Liver (tissue), 9 donors: ENCODE measurements around the gene PAQR9. TPM values are rescaled to one million over a fixed set of nuclear protein-coding genes. Genes with fewer than 3 reads are reported as not detected.

Experiments used
- DNase-seq: peaks from one replicate; pipeline ENCODE4 v3.0.0-alpha.2; 2017; ENCODE audit warnings: low spot score
- H3K27ac ChIP-seq, 2 donors: one replicate each; pipeline ENCODE4 v1.7.0; 2013; ENCODE audit warnings: inconsistent platforms in 2 of 2, low read length in 2 of 2, control low read depth in 1 of 2, low read depth in 1 of 2, mild to moderate bottlenecking in 1 of 2
- H3K27me3 ChIP-seq, 4 donors: one replicate each; pipeline versions ENCODE4 v1.6.1 to v1.7.0; 2013; ENCODE audit warnings: low read length in 3 of 4, inconsistent platforms in 1 of 4, mild to moderate bottlenecking in 1 of 4, moderate library complexity in 1 of 4; ENCODE audit not compliant: control insufficient read depth in 4 of 4, insufficient read depth in 4 of 4
- H3K36me3 ChIP-seq, 4 donors: one replicate each; pipeline versions ENCODE4 v1.6.1 to v1.7.0; 2013; ENCODE audit warnings: low read length in 3 of 4, mild to moderate bottlenecking in 3 of 4, low read depth in 1 of 4, moderate library complexity in 1 of 4; ENCODE audit not compliant: control insufficient read depth in 4 of 4, insufficient read depth in 3 of 4
- H3K4me1 ChIP-seq, 4 donors: one replicate each; pipeline versions ENCODE4 v1.6.1 to v1.7.0; 2013; ENCODE audit warnings: low read length in 3 of 4, mild to moderate bottlenecking in 3 of 4, moderate library complexity in 1 of 4; ENCODE audit not compliant: control insufficient read depth in 4 of 4, insufficient read depth in 4 of 4
- H3K4me3 ChIP-seq, 3 donors: one replicate each; pipeline versions ENCODE4 v1.6.1 to v1.7.0; 2013; ENCODE audit warnings: low read length in 3 of 3, control low read depth in 1 of 3, low read depth in 1 of 3, mild to moderate bottlenecking in 1 of 3
- H3K9ac ChIP-seq, 2 donors: one replicate each; pipeline ENCODE4 v1.7.0; 2013; ENCODE audit warnings: low read length in 2 of 2, mild to moderate bottlenecking in 2 of 2, moderate library complexity in 2 of 2, control low read depth in 1 of 2, low read depth in 1 of 2
- H3K9me3 ChIP-seq, 4 donors: one replicate each; pipeline versions ENCODE4 v1.6.1 to v1.7.0; 2013; ENCODE audit warnings: low read length in 3 of 4; ENCODE audit not compliant: control insufficient read depth in 4 of 4
- EGR1 ChIP-seq, 2 donors: IDR thresholded peaks; 2 replicates each; pipeline ENCODE4 v1.6.1; 2016 to 2018; ENCODE audit warnings: antibody characterized with exemption in 2 of 2, low read depth in 2 of 2
- FOXA1 ChIP-seq: IDR thresholded peaks from 2 replicates; pipeline ENCODE4 v1.6.1; 2016; ENCODE audit warnings: antibody characterized with exemption
- FOXA2 ChIP-seq: IDR thresholded peaks from 2 replicates; pipeline ENCODE4 v1.6.1; 2016; ENCODE audit warnings: antibody characterized with exemption
- GABPA ChIP-seq, 2 donors: IDR thresholded peaks in 1 of 2; conservative IDR thresholded peaks in 1 of 2; 2 replicates each; pipeline ENCODE4 v1.6.1; 2016; ENCODE audit warnings: antibody characterized with exemption in 2 of 2, mild to moderate bottlenecking in 1 of 2, moderate library complexity in 1 of 2
- HNF4A ChIP-seq, 2 donors: conservative IDR thresholded peaks; 2 replicates each; pipeline ENCODE4 v1.6.1; 2016; ENCODE audit warnings: antibody characterized with exemption in 2 of 2, mild to moderate bottlenecking in 2 of 2
- HNF4G ChIP-seq: IDR thresholded peaks from 2 replicates; pipeline ENCODE4 v1.6.1; 2016; ENCODE audit warnings: antibody characterized with exemption
- JUND ChIP-seq, 2 donors: IDR thresholded peaks; 2 replicates each; pipeline ENCODE4 v1.6.1; 2016; ENCODE audit warnings: antibody characterized with exemption in 2 of 2
- NR2F2 ChIP-seq: IDR thresholded peaks from 2 replicates; pipeline ENCODE4 v1.6.1; 2016; ENCODE audit warnings: antibody characterized with exemption
- RAD21 ChIP-seq, 2 donors: IDR thresholded peaks; 2 replicates each; pipeline ENCODE4 v1.6.1; 2016; ENCODE audit warnings: antibody characterized with exemption in 2 of 2, mild to moderate bottlenecking in 2 of 2
- RXRA ChIP-seq, 2 donors: IDR thresholded peaks; 2 replicates each; pipeline ENCODE4 v1.6.1; 2017 to 2018; ENCODE audit warnings: antibody characterized with exemption in 2 of 2, mild to moderate bottlenecking in 1 of 2
- SP1 ChIP-seq: IDR thresholded peaks from 2 replicates; pipeline ENCODE4 v1.6.1; 2018; ENCODE audit warnings: antibody characterized with exemption, mild to moderate bottlenecking
- TAF1 ChIP-seq: conservative IDR thresholded peaks from 2 replicates; pipeline ENCODE4 v1.6.1; 2016; ENCODE audit warnings: antibody characterized with exemption, mild to moderate bottlenecking
- YY1 ChIP-seq: IDR thresholded peaks from 2 replicates; pipeline ENCODE4 v1.6.1; 2016; ENCODE audit warnings: antibody characterized with exemption, mild to moderate bottlenecking
- WGBS: extraction: QIAGEN DNeasy Blood & Tissue Kit; methylation state at CpG from one replicate; pipeline ENCODE4 v1.1.7; 2013; 5-methylcytosine and 5-hydroxymethylcytosine counted together
- polyA plus RNA-seq, 2 donors: library from polyadenylated mRNA; stranded (reverse) in 1 of 2; unstranded in 1 of 2; fragments of 200-250 nt in 1 of 2; fragments of >200 nt in 1 of 2; fragmentation: Nextera tagmentation in 1 of 2; extraction: Ambion mirVana in 1 of 2; gene quantifications; one replicate each; pipeline versions ENCODE4 v1.2.1 to v1.2.3, GENCODE V29; 2013 to 2015
- total RNA-seq, 2 donors: library from RNA; depleted of rRNA; stranded (reverse); fragments of >200 nt; gene quantifications; one replicate each; pipeline ENCODE4 v1.2.3, GENCODE V29; 2014
- TF ChIP-seq, protein P1 (sequence below): IDR thresholded peaks from 2 replicates; pipeline ENCODE4 v1.6.1; 2016; ENCODE audit warnings: antibody characterized with exemption
- TF ChIP-seq, protein P2 (sequence below): IDR thresholded peaks from 2 replicates; pipeline ENCODE4 v1.6.1; 2016; ENCODE audit warnings: antibody characterized with exemption
- TF ChIP-seq, protein P3 (sequence below): IDR thresholded peaks from 2 replicates; pipeline ENCODE4 v1.6.1; 2016; ENCODE audit warnings: antibody characterized with exemption
- TF ChIP-seq, protein P4 (sequence below): fragments of 150-350 bp; IDR thresholded peaks from 2 replicates; pipeline ENCODE4 v1.5.1; 2017; ENCODE audit warnings: improper control_type of control experiment, low read depth, low read length; ENCODE audit not compliant: missing input control
- TF ChIP-seq, protein P5 (sequence below): IDR thresholded peaks from 2 replicates; pipeline ENCODE4 v1.6.1; 2016; ENCODE audit warnings: antibody characterized with exemption, mild to moderate bottlenecking
- donor health status: healthy.
- donor health status: healthy.
- donor health status: healthy.
- donor health status: healthy.
- donor health status: healthy.

The PAQR9 gene
- total and polyA plus RNA-seq, 4 donors = 3.6 to 24.3 (median 12.6) TPM

DNA sequence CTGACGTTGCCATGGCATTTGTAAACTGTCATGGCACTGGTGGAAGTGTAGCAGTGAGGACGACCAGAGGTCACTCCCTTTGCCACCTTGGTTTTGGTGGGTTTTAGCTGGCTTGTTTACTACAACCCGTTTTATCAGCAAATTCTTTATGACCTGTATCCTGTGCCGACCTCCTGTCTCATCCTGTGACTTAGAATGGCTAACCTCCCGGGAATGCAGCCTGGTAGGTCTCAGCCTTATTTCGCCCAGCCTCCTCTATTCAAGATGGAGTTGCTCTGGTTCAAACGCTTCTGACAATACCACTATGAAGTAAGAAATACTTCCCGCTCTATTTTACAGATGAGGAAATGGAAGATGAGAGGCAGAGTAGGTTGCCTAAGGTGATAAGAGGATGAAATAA is 16.6 kb downstream of the PAQR9 start:
- Histone ChIP-seq H3K4me3 (no peak overlapping the region), H3K27ac (no peak overlapping the region), H3K9ac (no peak overlapping the region), H3K36me3 (no peaks in the 10 kb centered on the region), H3K4me1 (peaks cover 6 to 25% (median 19%) of the 10 kb centered on the region in 4 donors), H3K9me3 (no peaks in the 10 kb centered on the region), H3K27me3 (no peaks in the 10 kb centered on the region)
- no peak for DNase-seq
- 78% methylated on average over 8 of the region's 8 CpGs for WGBS
- no peak for TF ChIP-seq RAD21 (IDR thresholded peaks at IDR 0.05)
- no peak for TF ChIP-seq GABPA (IDR thresholded peaks at IDR 0.05 in 1 of 2, conservative IDR thresholded peaks at IDR 0.05 in 1 of 2)
- no peak for TF ChIP-seq HNF4A (conservative IDR thresholded peaks at IDR 0.05)
- TF ChIP-seq HNF4G = no peak
- no peak for TF ChIP-seq EGR1 (IDR thresholded peaks at IDR 0.05; ENCODE audit: low read depth in 2 of 2)
- TF ChIP-seq, protein P1, sequence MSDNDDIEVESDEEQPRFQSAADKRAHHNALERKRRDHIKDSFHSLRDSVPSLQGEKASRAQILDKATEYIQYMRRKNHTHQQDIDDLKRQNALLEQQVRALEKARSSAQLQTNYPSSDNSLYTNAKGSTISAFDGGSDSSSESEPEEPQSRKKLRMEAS = no peak
- TF ChIP-seq, protein P2, sequence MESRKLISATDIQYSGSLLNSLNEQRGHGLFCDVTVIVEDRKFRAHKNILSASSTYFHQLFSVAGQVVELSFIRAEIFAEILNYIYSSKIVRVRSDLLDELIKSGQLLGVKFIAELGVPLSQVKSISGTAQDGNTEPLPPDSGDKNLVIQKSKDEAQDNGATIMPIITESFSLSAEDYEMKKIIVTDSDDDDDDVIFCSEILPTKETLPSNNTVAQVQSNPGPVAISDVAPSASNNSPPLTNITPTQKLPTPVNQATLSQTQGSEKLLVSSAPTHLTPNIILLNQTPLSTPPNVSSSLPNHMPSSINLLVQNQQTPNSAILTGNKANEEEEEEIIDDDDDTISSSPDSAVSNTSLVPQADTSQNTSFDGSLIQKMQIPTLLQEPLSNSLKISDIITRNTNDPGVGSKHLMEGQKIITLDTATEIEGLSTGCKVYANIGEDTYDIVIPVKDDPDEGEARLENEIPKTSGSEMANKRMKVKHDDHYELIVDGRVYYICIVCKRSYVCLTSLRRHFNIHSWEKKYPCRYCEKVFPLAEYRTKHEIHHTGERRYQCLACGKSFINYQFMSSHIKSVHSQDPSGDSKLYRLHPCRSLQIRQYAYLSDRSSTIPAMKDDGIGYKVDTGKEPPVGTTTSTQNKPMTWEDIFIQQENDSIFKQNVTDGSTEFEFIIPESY = no peak
- no peak for TF ChIP-seq FOXA1
- TF ChIP-seq SP1 = no peak
- TF ChIP-seq, protein P3, sequence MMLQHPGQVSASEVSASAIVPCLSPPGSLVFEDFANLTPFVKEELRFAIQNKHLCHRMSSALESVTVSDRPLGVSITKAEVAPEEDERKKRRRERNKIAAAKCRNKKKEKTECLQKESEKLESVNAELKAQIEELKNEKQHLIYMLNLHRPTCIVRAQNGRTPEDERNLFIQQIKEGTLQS = no peak
- TF ChIP-seq, protein P4, sequence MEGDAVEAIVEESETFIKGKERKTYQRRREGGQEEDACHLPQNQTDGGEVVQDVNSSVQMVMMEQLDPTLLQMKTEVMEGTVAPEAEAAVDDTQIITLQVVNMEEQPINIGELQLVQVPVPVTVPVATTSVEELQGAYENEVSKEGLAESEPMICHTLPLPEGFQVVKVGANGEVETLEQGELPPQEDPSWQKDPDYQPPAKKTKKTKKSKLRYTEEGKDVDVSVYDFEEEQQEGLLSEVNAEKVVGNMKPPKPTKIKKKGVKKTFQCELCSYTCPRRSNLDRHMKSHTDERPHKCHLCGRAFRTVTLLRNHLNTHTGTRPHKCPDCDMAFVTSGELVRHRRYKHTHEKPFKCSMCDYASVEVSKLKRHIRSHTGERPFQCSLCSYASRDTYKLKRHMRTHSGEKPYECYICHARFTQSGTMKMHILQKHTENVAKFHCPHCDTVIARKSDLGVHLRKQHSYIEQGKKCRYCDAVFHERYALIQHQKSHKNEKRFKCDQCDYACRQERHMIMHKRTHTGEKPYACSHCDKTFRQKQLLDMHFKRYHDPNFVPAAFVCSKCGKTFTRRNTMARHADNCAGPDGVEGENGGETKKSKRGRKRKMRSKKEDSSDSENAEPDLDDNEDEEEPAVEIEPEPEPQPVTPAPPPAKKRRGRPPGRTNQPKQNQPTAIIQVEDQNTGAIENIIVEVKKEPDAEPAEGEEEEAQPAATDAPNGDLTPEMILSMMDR = no peak
- TF ChIP-seq RXRA (IDR thresholded peaks at IDR 0.05) = no peak
- no peak for TF ChIP-seq YY1
- TF ChIP-seq NR2F2 = no peak
- no peak for TF ChIP-seq TAF1
- no peak for TF ChIP-seq FOXA2
- no peak for TF ChIP-seq JUND (IDR thresholded peaks at IDR 0.05)
- TF ChIP-seq, protein P5, sequence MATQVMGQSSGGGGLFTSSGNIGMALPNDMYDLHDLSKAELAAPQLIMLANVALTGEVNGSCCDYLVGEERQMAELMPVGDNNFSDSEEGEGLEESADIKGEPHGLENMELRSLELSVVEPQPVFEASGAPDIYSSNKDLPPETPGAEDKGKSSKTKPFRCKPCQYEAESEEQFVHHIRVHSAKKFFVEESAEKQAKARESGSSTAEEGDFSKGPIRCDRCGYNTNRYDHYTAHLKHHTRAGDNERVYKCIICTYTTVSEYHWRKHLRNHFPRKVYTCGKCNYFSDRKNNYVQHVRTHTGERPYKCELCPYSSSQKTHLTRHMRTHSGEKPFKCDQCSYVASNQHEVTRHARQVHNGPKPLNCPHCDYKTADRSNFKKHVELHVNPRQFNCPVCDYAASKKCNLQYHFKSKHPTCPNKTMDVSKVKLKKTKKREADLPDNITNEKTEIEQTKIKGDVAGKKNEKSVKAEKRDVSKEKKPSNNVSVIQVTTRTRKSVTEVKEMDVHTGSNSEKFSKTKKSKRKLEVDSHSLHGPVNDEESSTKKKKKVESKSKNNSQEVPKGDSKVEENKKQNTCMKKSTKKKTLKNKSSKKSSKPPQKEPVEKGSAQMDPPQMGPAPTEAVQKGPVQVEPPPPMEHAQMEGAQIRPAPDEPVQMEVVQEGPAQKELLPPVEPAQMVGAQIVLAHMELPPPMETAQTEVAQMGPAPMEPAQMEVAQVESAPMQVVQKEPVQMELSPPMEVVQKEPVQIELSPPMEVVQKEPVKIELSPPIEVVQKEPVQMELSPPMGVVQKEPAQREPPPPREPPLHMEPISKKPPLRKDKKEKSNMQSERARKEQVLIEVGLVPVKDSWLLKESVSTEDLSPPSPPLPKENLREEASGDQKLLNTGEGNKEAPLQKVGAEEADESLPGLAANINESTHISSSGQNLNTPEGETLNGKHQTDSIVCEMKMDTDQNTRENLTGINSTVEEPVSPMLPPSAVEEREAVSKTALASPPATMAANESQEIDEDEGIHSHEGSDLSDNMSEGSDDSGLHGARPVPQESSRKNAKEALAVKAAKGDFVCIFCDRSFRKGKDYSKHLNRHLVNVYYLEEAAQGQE = no peak
